ENCODE measurements around the gene IQCM. TPM values are rescaled to one million over a fixed set of nuclear protein-coding genes. Genes with fewer than 3 reads are reported as not detected.

Gene IQCM
- total RNA-seq, 1 experiment from 2014 or later: not detected

DNA sequence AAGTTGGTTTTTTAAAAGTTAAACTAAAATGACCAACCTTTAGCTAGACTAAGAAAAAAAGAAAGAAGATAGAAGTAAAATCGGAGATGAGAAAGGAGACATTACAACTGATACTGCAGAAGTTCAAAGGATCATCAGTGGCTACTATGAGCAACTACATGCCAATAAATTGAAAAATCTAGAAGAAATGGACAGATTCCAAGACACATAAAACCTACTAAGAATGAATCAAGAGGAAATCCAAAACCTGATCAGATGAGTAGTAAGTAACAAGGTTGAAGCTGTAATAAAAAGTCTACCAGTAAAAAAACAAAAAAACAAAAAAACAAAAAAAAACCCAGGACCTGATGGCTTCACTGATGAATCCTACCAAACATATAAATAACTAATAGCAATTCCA is 16.1 kb downstream of the IQCM start:
- Histone ChIP-seq H3K36me3 (ENCODE audit: low read depth, low read length) (no peaks in the 10 kb centered on the region), H3F3A (ENCODE audit: low read length, unreplicated experiment) (no peaks in the 10 kb centered on the region), H3K9me3 (ENCODE audit: low read length) (no peaks in the 10 kb centered on the region), H4K20me1 (ENCODE audit: low read length) (no peaks in the 10 kb centered on the region), H3K9me2 (replicated peaks; ENCODE audit: low read length) (no peaks in the 10 kb centered on the region), H3K27me3 (ENCODE audit: low read length) (no peaks in the 10 kb centered on the region), H3K4me3 (ENCODE audit: low read length) (no peak overlapping the region), H3K27ac (ENCODE audit: low read length) (no peak overlapping the region), H3K79me2 (ENCODE audit: low read length) (no peaks in the 10 kb centered on the region), H3K9ac (ENCODE audit: low read length) (no peak overlapping the region), H2AFZ (ENCODE audit: low read length) (no peak overlapping the region), H3K4me1 (ENCODE audit: insufficient read depth, low read length) (peaks cover 8% of the 10 kb centered on the region), H3K4me2 (ENCODE audit: low read length) (no peak overlapping the region)
- ChIA-PET CTCF (no interaction called here), POLR2A (ENCODE audit: unreplicated experiment) (no interaction called here)
- intact Hi-C loops (cut with micrococcal nuclease): no loop called here
- no TSS peak for BruUV-seq (replicated peaks)
- TF ChIP-seq EZH2phosphoT487 (IDR thresholded peaks at IDR 0.05; ENCODE audit: borderline replicate concordance, low read length) (no peak), EZH2 (IDR thresholded peaks at IDR 0.05; ENCODE audit: low read length, unreplicated experiment) (no peak)
- TF ChIP-seq, protein P1, sequence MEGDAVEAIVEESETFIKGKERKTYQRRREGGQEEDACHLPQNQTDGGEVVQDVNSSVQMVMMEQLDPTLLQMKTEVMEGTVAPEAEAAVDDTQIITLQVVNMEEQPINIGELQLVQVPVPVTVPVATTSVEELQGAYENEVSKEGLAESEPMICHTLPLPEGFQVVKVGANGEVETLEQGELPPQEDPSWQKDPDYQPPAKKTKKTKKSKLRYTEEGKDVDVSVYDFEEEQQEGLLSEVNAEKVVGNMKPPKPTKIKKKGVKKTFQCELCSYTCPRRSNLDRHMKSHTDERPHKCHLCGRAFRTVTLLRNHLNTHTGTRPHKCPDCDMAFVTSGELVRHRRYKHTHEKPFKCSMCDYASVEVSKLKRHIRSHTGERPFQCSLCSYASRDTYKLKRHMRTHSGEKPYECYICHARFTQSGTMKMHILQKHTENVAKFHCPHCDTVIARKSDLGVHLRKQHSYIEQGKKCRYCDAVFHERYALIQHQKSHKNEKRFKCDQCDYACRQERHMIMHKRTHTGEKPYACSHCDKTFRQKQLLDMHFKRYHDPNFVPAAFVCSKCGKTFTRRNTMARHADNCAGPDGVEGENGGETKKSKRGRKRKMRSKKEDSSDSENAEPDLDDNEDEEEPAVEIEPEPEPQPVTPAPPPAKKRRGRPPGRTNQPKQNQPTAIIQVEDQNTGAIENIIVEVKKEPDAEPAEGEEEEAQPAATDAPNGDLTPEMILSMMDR (conservative IDR thresholded peaks at IDR 0.05; ENCODE audit: low read depth, low read length): no peak
- DNase-seq (peak; percentile 70), ATAC-seq (peak; percentile 43; the same call in 1 of the 2 replicates)

DNA sequence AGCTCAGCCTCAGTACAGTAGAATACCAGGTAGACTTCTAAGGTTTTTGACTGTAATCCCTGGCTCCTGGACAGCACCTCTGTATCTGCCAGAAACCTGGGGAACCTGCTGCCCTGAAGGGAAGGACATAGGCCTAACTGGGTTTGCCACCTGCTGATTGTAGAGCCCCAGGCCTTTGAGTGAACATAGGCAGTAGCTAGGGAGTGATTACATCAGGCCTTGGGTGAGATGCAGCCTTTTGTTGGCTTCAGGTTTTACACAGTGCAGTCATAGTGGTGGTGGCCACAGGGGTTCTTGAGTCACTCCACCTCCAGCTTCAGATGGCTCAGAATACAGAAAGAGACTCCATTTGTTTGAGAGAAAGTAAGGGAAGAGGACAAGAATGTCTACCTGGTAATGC is 19.3 kb downstream of the IQCM start:
- Histone ChIP-seq H3K9me2 (replicated peaks; ENCODE audit: low read length) (no peaks in the 10 kb centered on the region), H3K27me3 (ENCODE audit: low read length) (no peaks in the 10 kb centered on the region), H2AFZ (ENCODE audit: low read length) (no peak overlapping the region), H3K4me3 (ENCODE audit: low read length) (no peak overlapping the region), H3K4me2 (ENCODE audit: low read length) (no peak overlapping the region), H3F3A (ENCODE audit: low read length, unreplicated experiment) (no peaks in the 10 kb centered on the region), H3K79me2 (ENCODE audit: low read length) (no peaks in the 10 kb centered on the region), H3K4me1 (ENCODE audit: insufficient read depth, low read length) (peaks cover 22% of the 10 kb centered on the region), H3K36me3 (ENCODE audit: low read depth, low read length) (no peaks in the 10 kb centered on the region), H3K9ac (ENCODE audit: low read length) (no peak overlapping the region), H4K20me1 (ENCODE audit: low read length) (no peaks in the 10 kb centered on the region), H3K27ac (ENCODE audit: low read length) (no peak overlapping the region), H3K9me3 (ENCODE audit: low read length) (no peaks in the 10 kb centered on the region)
- ChIA-PET POLR2A (ENCODE audit: unreplicated experiment) (no interaction called here), CTCF (no interaction called here)
- DNase-seq (peak; percentile 17), ATAC-seq (no peak)
- TF ChIP-seq EZH2phosphoT487 (IDR thresholded peaks at IDR 0.05; ENCODE audit: borderline replicate concordance, low read length): no peak
- TF ChIP-seq, protein P1 (conservative IDR thresholded peaks at IDR 0.05; ENCODE audit: low read depth, low read length): no peak
- no peak for TF ChIP-seq EZH2 (IDR thresholded peaks at IDR 0.05; ENCODE audit: low read length, unreplicated experiment)
- no TSS peak for BruUV-seq (replicated peaks)
- intact Hi-C loops (cut with micrococcal nuclease): no loop called here

DNA sequence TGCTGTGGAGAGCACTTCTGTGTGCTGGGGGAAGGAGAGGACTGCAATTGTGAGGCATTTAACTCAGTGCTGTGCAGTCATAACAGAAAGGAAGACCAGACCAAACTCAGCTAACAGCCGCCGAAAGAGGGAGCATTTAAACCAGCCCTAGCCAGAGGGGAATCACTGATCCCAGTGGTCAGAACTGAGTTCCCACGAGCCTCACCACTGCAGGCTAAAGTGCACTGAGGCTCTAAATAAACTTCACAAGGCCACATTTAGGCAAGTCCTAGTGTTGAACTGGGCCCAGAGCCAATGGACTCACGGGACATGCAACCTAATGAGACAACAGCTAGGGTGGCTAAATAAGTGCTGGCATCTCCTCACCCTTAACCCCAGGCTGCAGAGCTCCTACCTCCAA is 20.4 kb downstream of the IQCM start:
- no peak overlapping the region for H2AFZ ChIP-seq (ENCODE audit: low read length)
- POLR2A ChIA-PET (ENCODE audit: unreplicated experiment): no interaction called here
- DNase-seq (no peak), ATAC-seq (no peak)
- no peak overlapping the region for H3K27ac ChIP-seq (ENCODE audit: low read length)
- H3K9me2 ChIP-seq (replicated peaks; ENCODE audit: low read length): no peaks in the 10 kb centered on the region
- H4K20me1 ChIP-seq (ENCODE audit: low read length): no peaks in the 10 kb centered on the region
- no peaks in the 10 kb centered on the region for H3K79me2 ChIP-seq (ENCODE audit: low read length)
- peaks cover 31% of the 10 kb centered on the region for H3K4me1 ChIP-seq (ENCODE audit: insufficient read depth, low read length)
- CTCF ChIA-PET: no interaction called here
- intact Hi-C loops (cut with micrococcal nuclease): no loop called here
- H3K36me3 ChIP-seq (ENCODE audit: low read depth, low read length): no peaks in the 10 kb centered on the region
- no peak overlapping the region for H3K4me3 ChIP-seq (ENCODE audit: low read length)
- no peak for TF ChIP-seq EZH2phosphoT487 (IDR thresholded peaks at IDR 0.05; ENCODE audit: borderline replicate concordance, low read length)
- no peak for TF ChIP-seq EZH2 (IDR thresholded peaks at IDR 0.05; ENCODE audit: low read length, unreplicated experiment)
- TF ChIP-seq, protein P1 (conservative IDR thresholded peaks at IDR 0.05; ENCODE audit: low read depth, low read length): no peak
- H3K4me2 ChIP-seq (ENCODE audit: low read length): no peak overlapping the region
- H3K9me3 ChIP-seq (ENCODE audit: low read length): no peaks in the 10 kb centered on the region
- H3K27me3 ChIP-seq (ENCODE audit: low read length): no peaks in the 10 kb centered on the region
- H3F3A ChIP-seq (ENCODE audit: low read length, unreplicated experiment): no peaks in the 10 kb centered on the region
- H3K9ac ChIP-seq (ENCODE audit: low read length): no peak overlapping the region
- no TSS peak for BruUV-seq (replicated peaks)

Measured in PC-3 (cell line).